OCI-LY7 (cell line): ENCODE measurements around the gene RBP4. TPM values are rescaled to one million over a fixed set of nuclear protein-coding genes. Genes with fewer than 3 reads are reported as not detected.

Experiments used
- BruUV-seq: library from RNA; stranded (reverse); fragments of 400-500 nt; replicated peaks from 2 replicates; lab custom pipeline; 2021; lab: Mats Ljungman, UMichigan
- CTCF ChIA-PET: fragments of 300-600 bp; sonication (Branson Sonifier 250); formaldehyde crosslinking; loops from one replicate; lab custom pipeline; 2022; ENCODE audit warnings: antibody characterized with exemption; ENCODE audit not compliant: unreplicated experiment; lab: Charles Lee
- POLR2A ChIA-PET: fragments of 300-600 bp; sonication (Branson Sonifier 250); formaldehyde crosslinking; loops from one replicate; lab custom pipeline; 2022; ENCODE audit warnings: antibody characterized with exemption; lab: Charles Lee
- DNase-seq: peaks from one replicate; pipeline ENCODE4 v3.0.0-alpha.2; 2015; ENCODE audit warnings: low spot score
- H2AFZ ChIP-seq: fragments of 200-600 bp; sonication (generic), shearing (Covaris generic); 2 replicates; pipeline ENCODE4 v1.6.1; 2014; ENCODE audit warnings: mild to moderate bottlenecking, antibody characterized with exemption, low read length, moderate library complexity
- H3K27ac ChIP-seq: fragments of 200-600 bp; sonication (generic); 2 replicates; pipeline ENCODE4 v1.5.1; 2014; ENCODE audit warnings: mixed run types, low read depth, mild to moderate bottlenecking, moderate library complexity, low read length, inconsistent platforms; ENCODE audit not compliant: poor library complexity, severe bottlenecking
- H3K36me3 ChIP-seq: fragments of 200-600 bp; sonication (generic); 2 replicates; pipeline ENCODE4 v1.6.1; 2014; ENCODE audit warnings: mild to moderate bottlenecking, antibody characterized with exemption, low read length, moderate library complexity, mixed read lengths; ENCODE audit not compliant: insufficient read depth
- H3K4me1 ChIP-seq: fragments of 200-600 bp; sonication (generic); 2 replicates; pipeline ENCODE4 v1.5.1; 2014; ENCODE audit warnings: mild to moderate bottlenecking, low read length; ENCODE audit not compliant: insufficient read depth, poor library complexity, severe bottlenecking
- H3K4me2 ChIP-seq: fragments of 200-600 bp; sonication (generic); 2 replicates; pipeline ENCODE4 v1.6.1; 2014; ENCODE audit warnings: mild to moderate bottlenecking, low read length
- H3K4me3 ChIP-seq: fragments of 200-600 bp; sonication (generic); 2 replicates; pipeline ENCODE4 v1.5.1; 2014; ENCODE audit warnings: mild to moderate bottlenecking, low read depth, low read length; ENCODE audit not compliant: poor library complexity, severe bottlenecking
- H3K79me2 ChIP-seq: fragments of 200-600 bp; sonication (generic); 2 replicates; pipeline ENCODE4 v1.6.1; 2016; ENCODE audit warnings: low read depth, mild to moderate bottlenecking, low read length, moderate library complexity, mixed read lengths; ENCODE audit not compliant: insufficient read depth
- H3K9me2 ChIP-seq: fragments of 200-600 bp; sonication (generic); 2 replicates; pipeline ENCODE4 v1.6.1; 2016; ENCODE audit warnings: mild to moderate bottlenecking, low read length, mixed read lengths; ENCODE audit not compliant: insufficient read depth
- H3K9me3 ChIP-seq: fragments of 200-600 bp; sonication (generic); 2 replicates; pipeline ENCODE4 v1.6.1; 2014; ENCODE audit warnings: mild to moderate bottlenecking, mixed run types, low read length, mixed read lengths
- H4K20me1 ChIP-seq: fragments of 200-600 bp; sonication (generic); 2 replicates; pipeline ENCODE4 v1.6.1; 2014; ENCODE audit warnings: mild to moderate bottlenecking, antibody characterized with exemption, low read length, moderate library complexity, mixed read lengths; ENCODE audit not compliant: insufficient read depth
- CTCF ChIP-seq: fragments of 200-600 bp; sonication (generic); conservative IDR thresholded peaks from 2 replicates; pipeline ENCODE4 v1.5.1; 2014; ENCODE audit warnings: mild to moderate bottlenecking, antibody characterized with exemption, low read length, moderate library complexity, mixed read lengths
- EZH2phosphoT487 ChIP-seq: fragments of 200-600 bp; sonication (generic); IDR thresholded peaks from 2 replicates; pipeline ENCODE4 v1.6.1; 2018; ENCODE audit warnings: low read depth, borderline replicate concordance, mild to moderate bottlenecking, mixed run types, antibody characterized with exemption, low read length, moderate library complexity, mixed read lengths
- intact Hi-C: fragments of 100-400 bp; cut with micrococcal nuclease; formaldehyde crosslinking; loops from one replicate; pipeline ENCODE4 v1.10.0; 2022; ENCODE audit not compliant: unreplicated experiment
- total RNA-seq, 2 experiments: library from RNA; depleted of rRNA in 1 of 2; stranded (reverse); fragments of >200 nt in 1 of 2; shearing (Covaris generic) in 1 of 2; gene quantifications; 2 replicates each; pipeline ENCODE4 v1.2.3, GENCODE V29; 2014 to 2022

Gene RBP4
- total RNA-seq, 2 experiments from 2014 or later, result not detected

GRCh38 chr10:93565446-93565845 lies 35.6 kb downstream of the RBP4 start:
- no TSS peak for BruUV-seq
- Histone ChIP-seq H3K9me3 (no peaks in the 10 kb centered on the region), H3K79me2 (no peaks in the 10 kb centered on the region), H3K4me2 (no peak overlapping the region), H2AFZ (no peak overlapping the region), H3K36me3 (no peaks in the 10 kb centered on the region), H3K4me1 (no peaks in the 10 kb centered on the region), H4K20me1 (no peaks in the 10 kb centered on the region), H3K9me2 (no peaks in the 10 kb centered on the region), H3K4me3 (no peak overlapping the region), H3K27ac (no peak overlapping the region)
- no peak for DNase-seq
- no peak for TF ChIP-seq CTCF
- no peak for TF ChIP-seq EZH2phosphoT487
- CTCF ChIA-PET, result no interaction called here
- POLR2A ChIA-PET, result interaction anchor here (1.2 kb wide), 1 partner anchor 97 kb away, joined by 4 read pairs; no protein-coding TSS in a partner anchor
- intact Hi-C loops, result no loop called here

- peaks cover 7% of the 10 kb centered on the region for H3K4me1 ChIP-seq
- ChIA-PET POLR2A (no interaction called here), CTCF (no interaction called here)
- no peak overlapping the region for H3K27ac ChIP-seq
- intact Hi-C loops, result no loop called here
- no peaks in the 10 kb centered on the region for H3K79me2 ChIP-seq
- no peak overlapping the region for H3K4me2 ChIP-seq
- BruUV-seq, result no TSS peak
- no peak for DNase-seq
- H3K9me3 ChIP-seq, result no peaks in the 10 kb centered on the region
- H3K9me2 ChIP-seq, result no peaks in the 10 kb centered on the region
- no peak overlapping the region for H2AFZ ChIP-seq
- TF ChIP-seq CTCF (no peak), EZH2phosphoT487 (no peak)
- H4K20me1 ChIP-seq, result no peaks in the 10 kb centered on the region
- H3K36me3 ChIP-seq, result no peaks in the 10 kb centered on the region
- no peak overlapping the region for H3K4me3 ChIP-seq
These were observed 40.5 kb downstream of the RBP4 start for GRCh38 chr10:93560541-93560940.

GRCh38 chr10:93559490-93559889 lies 41.5 kb downstream of the RBP4 start:
- TF ChIP-seq EZH2phosphoT487 (no peak), CTCF (no peak)
- H3K4me2 ChIP-seq, result no peak overlapping the region
- POLR2A ChIA-PET, result interaction anchor here (0.7 kb wide), 1 partner anchor 430 kb away, joined by 8 read pairs; no protein-coding TSS in a partner anchor
- H3K9me2 ChIP-seq, result no peaks in the 10 kb centered on the region
- H4K20me1 ChIP-seq, result no peaks in the 10 kb centered on the region
- no peaks in the 10 kb centered on the region for H3K79me2 ChIP-seq
- H3K4me3 ChIP-seq, result no peak overlapping the region
- H3K4me1 ChIP-seq, result peaks cover 15% of the 10 kb centered on the region
- H3K36me3 ChIP-seq, result no peaks in the 10 kb centered on the region
- H3K27ac ChIP-seq, result no peak overlapping the region
- BruUV-seq, result no TSS peak
- no peaks in the 10 kb centered on the region for H3K9me3 ChIP-seq
- no peak overlapping the region for H2AFZ ChIP-seq
- intact Hi-C loops, result loop anchor here (10.0 kb wide), 1 partner anchor 255 kb away; no protein-coding TSS in a partner anchor
- CTCF ChIA-PET, result no interaction called here
- no peak for DNase-seq
